Peyer's patch (tissue), 4 donors: ENCODE measurements around the gene POFUT1. TPM values are rescaled to one million over a fixed set of nuclear protein-coding genes. Genes with fewer than 3 reads are reported as not detected.
"Not testable (repeated sequence)": the region's sequence is repeated elsewhere in the genome, so short reads cannot be mapped to it uniquely, and the experiment has no call there.

Experiments
- DNase-seq, 3 donors: peaks; one replicate each; pipeline ENCODE4 v3.0.0-alpha.2; 2017 to 2019
- H3K27ac ChIP-seq, 4 donors: fragments of 200-600 bp; sonication (generic); one replicate each; pipeline ENCODE4 v1.5.1; 2016 to 2019
- H3K27me3 ChIP-seq, 2 donors: fragments of 200-600 bp; sonication (generic); one replicate each; pipeline ENCODE4 v1.5.1; 2019
- H3K36me3 ChIP-seq, 3 donors: fragments of 200-600 bp; sonication (generic); one replicate each; pipeline ENCODE4 v1.5.1; 2016 to 2019
- H3K4me1 ChIP-seq, 4 donors: fragments of 200-600 bp; sonication (generic); one replicate each; pipeline ENCODE4 v1.5.1; 2016 to 2019
- H3K4me3 ChIP-seq, 4 donors: fragments of 200-600 bp; sonication (generic); 1 replicate in 3 of 4; 2 replicates in 1 of 4; pipeline ENCODE4 v1.5.1; 2016 to 2019; ENCODE audit warnings: mild to moderate bottlenecking in 1 of 4
- H3K9me3 ChIP-seq, 4 donors: fragments of 200-600 bp; sonication (generic); one replicate each; pipeline ENCODE4 v1.5.1; 2016 to 2019; ENCODE audit warnings: mild to moderate bottlenecking in 1 of 4
- CTCF ChIP-seq, 6 experiments: fragments of 450-650 bp in 4 of 6; fragments of 200-600 bp in 2 of 6; sonication (generic) in 1 of 6; IDR thresholded peaks; one replicate each; pipeline ENCODE4 v1.5.1; 2017 to 2019; ENCODE audit warnings: antibody characterized with exemption in 6 of 6, mild to moderate bottlenecking in 3 of 6, moderate library complexity in 1 of 6
- POLR2A ChIP-seq, 2 donors: fragments of 450-650 bp; IDR thresholded peaks; one replicate each; pipeline ENCODE4 v1.5.1; 2017; ENCODE audit warnings: antibody characterized with exemption in 2 of 2, mild to moderate bottlenecking in 2 of 2, moderate library complexity in 2 of 2
- total RNA-seq, 4 donors: library from RNA; depleted of rRNA; stranded (reverse); fragments of >200 nt; gene quantifications; one replicate each; pipeline ENCODE4 v1.1.0, GENCODE V29; 2016

The POFUT1 gene
- total RNA-seq, 4 donors from 2014 or later = 42.9 to 118 (median 55.7) TPM

- Histone ChIP-seq H3K9me3 (no peaks in the 10 kb centered on the region), H3K27ac (no peak overlapping the region), H3K36me3 (peaks cover 0 to 18% (median 0%) of the 10 kb centered on the region in 3 donors), H3K4me1 (peaks cover 0 to 25% (median 4%) of the 10 kb centered on the region in 4 donors), H3K27me3 (no peaks in the 10 kb centered on the region), H3K4me3 (no peak overlapping the region)
- TF ChIP-seq POLR2A (IDR thresholded peaks at IDR 0.05) (no peak), CTCF (IDR thresholded peaks at IDR 0.05) (no peak)
- no peak for DNase-seq
Measured at GRCh38 chr20:32238483-32239425, 31.1 kb downstream of the POFUT1 start.

GRCh38 chr20:32240205-32240604, 32.5 kb downstream of the POFUT1 start:
- no peak for DNase-seq
- Histone ChIP-seq H3K36me3 (peaks cover 0 to 4% (median 0%) of the 10 kb centered on the region in 3 donors), H3K4me3 (no peak overlapping the region), H3K27me3 (no peaks in the 10 kb centered on the region), H3K9me3 (no peaks in the 10 kb centered on the region), H3K4me1 (peaks cover 0 to 21% (median 4%) of the 10 kb centered on the region in 4 donors), H3K27ac (no peak overlapping the region)
- no peak for TF ChIP-seq CTCF (IDR thresholded peaks at IDR 0.05)

GRCh38 chr20:32241807-32242206, 34.1 kb downstream of the POFUT1 start:
- no peak overlapping the region for H3K4me3 ChIP-seq
- peaks cover 0 to 9% (median under 1%) of the 10 kb centered on the region in 4 donors for H3K4me1 ChIP-seq
- DNase-seq = no peak
- no peaks in the 10 kb centered on the region for H3K36me3 ChIP-seq
- no peak overlapping the region for H3K27ac ChIP-seq
- H3K27me3 ChIP-seq = no peaks in the 10 kb centered on the region
- TF ChIP-seq CTCF (IDR thresholded peaks at IDR 0.05) (no peak), POLR2A (IDR thresholded peaks at IDR 0.05) (no peak)
- H3K9me3 ChIP-seq = no peaks in the 10 kb centered on the region

- no peak overlapping the region for H3K4me3 ChIP-seq
- no peak for DNase-seq
- no peaks in the 10 kb centered on the region for H3K36me3 ChIP-seq
- peak overlapping the region in 1 of 4 donors; percentile 25 for H3K27ac ChIP-seq
- H3K9me3 ChIP-seq = no peaks in the 10 kb centered on the region
- TF ChIP-seq CTCF (IDR thresholded peaks at IDR 0.05) = no peak
- TF ChIP-seq POLR2A (IDR thresholded peaks at IDR 0.05) = no peak
- H3K27me3 ChIP-seq = no peaks in the 10 kb centered on the region
- H3K4me1 ChIP-seq = no peaks in the 10 kb centered on the region
Measured at GRCh38 chr20:32244150-32244823, 36.6 kb downstream of the POFUT1 start.

GRCh38 chr20:32244959-32245358, 37.3 kb downstream of the POFUT1 start:
- no peak overlapping the region for H3K4me3 ChIP-seq
- no peaks in the 10 kb centered on the region for H3K36me3 ChIP-seq
- DNase-seq = no peak
- TF ChIP-seq CTCF (IDR thresholded peaks at IDR 0.05) = no peak
- TF ChIP-seq POLR2A (IDR thresholded peaks at IDR 0.05) = no peak
- H3K9me3 ChIP-seq = no peaks in the 10 kb centered on the region
- H3K27me3 ChIP-seq = no peaks in the 10 kb centered on the region
- no peaks in the 10 kb centered on the region for H3K4me1 ChIP-seq
- no peak overlapping the region for H3K27ac ChIP-seq

- not testable (repeated sequence) for H3K27me3 ChIP-seq, H3K9me3 ChIP-seq, H3K27ac ChIP-seq, H3K4me3 ChIP-seq, H3K36me3 ChIP-seq, DNase-seq, H3K4me1 ChIP-seq
Measured at GRCh38 chr20:32246208-32246607, 38.5 kb downstream of the POFUT1 start.
